ENCODE measurements around the gene P2RY2.

Gene P2RY2

DNA sequence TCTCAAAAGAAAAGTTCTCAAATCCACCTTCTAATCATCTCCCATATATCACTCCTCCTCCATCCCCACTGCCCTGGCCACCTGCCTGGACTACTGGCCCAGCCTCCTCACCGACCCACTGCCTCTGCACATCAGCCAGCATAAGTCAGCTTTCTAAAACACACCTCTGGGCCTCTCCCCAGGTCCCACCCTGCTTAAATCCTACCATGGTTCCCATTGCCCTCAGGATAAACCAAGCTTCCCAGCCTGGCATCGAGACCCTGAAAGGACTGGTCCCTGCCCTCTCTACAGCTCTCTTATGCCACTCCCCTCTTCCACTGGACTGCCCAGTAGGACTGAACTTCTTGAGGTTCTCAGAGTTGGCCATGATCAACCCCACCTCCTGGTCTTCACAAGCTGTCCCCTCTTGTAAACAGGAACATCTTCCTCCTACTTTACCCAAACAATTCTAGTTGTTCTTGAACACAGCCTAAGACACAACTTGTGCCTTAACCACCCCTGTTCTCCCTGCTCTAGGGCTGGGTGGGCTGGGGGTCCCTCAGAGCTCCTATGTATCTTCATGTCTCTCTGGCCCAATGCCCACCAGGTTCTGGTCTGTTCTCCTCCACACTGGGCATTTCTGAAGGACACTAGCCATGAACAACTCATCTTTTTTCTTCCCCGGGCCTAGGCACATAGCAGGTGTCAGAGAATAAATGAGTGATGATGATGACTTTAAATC, 41.5 kb downstream of the P2RY2 start:
- H3K4me3 ChIP-seq (ENCODE audit: low read depth, low read length), result no peak overlapping the region
- DNase-seq (ENCODE audit: low read depth), result no peak
- TF ChIP-seq, protein P1, sequence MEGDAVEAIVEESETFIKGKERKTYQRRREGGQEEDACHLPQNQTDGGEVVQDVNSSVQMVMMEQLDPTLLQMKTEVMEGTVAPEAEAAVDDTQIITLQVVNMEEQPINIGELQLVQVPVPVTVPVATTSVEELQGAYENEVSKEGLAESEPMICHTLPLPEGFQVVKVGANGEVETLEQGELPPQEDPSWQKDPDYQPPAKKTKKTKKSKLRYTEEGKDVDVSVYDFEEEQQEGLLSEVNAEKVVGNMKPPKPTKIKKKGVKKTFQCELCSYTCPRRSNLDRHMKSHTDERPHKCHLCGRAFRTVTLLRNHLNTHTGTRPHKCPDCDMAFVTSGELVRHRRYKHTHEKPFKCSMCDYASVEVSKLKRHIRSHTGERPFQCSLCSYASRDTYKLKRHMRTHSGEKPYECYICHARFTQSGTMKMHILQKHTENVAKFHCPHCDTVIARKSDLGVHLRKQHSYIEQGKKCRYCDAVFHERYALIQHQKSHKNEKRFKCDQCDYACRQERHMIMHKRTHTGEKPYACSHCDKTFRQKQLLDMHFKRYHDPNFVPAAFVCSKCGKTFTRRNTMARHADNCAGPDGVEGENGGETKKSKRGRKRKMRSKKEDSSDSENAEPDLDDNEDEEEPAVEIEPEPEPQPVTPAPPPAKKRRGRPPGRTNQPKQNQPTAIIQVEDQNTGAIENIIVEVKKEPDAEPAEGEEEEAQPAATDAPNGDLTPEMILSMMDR (IDR thresholded peaks at IDR 0.05; ENCODE audit: insufficient read depth, low read depth, low read length, missing control alignments), result no peak

DNA sequence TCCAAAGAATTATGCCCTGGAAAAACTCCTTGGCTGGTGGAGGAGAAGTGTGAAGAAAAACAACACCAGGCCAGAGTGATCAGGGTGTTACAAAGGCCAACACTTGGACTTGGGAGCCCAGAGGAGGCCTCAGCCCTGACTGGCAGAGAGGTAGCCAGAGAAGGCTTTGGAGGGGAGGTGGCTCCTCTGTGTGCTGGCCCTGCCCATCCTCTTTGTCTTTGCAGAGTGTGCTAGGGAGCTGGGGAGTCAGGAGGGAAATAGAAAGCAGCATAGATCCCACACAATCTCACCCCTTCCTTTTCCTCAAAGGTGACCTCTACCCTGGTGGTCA, 42.0 kb downstream of the P2RY2 start:
- DNase-seq (ENCODE audit: low read depth), result no peak
- no peak overlapping the region for H3K4me3 ChIP-seq (ENCODE audit: low read depth, low read length)
- TF ChIP-seq, protein P1 (IDR thresholded peaks at IDR 0.05; ENCODE audit: insufficient read depth, low read depth, low read length, missing control alignments), result no peak

DNA sequence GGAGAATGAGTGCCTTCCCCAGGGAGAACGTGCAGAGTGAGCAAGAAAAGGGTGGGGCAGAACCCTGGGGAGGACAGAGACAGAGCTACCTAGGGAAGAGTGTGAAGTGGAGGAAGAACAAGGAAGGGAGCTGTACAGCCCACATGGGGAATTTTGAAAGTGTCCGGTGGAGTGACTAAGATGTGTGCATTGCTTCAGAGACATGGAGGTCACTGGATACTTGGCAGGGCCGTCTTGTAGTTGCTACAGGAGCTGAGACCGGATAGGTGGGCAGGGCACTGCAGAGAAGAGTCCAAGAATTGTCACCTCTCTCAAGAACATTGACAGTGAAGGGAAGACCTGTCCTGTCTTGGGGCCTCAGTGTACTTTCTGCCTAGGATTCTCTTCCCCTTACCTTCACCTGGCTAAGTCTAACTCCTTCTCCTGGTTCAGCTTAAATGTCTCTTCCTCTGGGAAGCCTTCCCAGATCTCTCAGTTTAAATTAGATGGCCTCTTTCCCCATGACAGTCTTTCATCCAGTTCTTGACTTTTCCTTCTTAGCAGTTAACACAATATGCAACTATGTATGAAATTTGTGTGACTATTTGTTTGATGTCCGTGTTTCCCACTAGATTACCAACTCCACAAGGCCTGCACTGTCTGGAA, 44.9 kb downstream of the P2RY2 start:
- DNase-seq (ENCODE audit: low read depth), result no peak
- no peak overlapping the region for H3K4me3 ChIP-seq (ENCODE audit: low read depth, low read length)
- TF ChIP-seq, protein P1 (IDR thresholded peaks at IDR 0.05; ENCODE audit: insufficient read depth, low read depth, low read length, missing control alignments), result no peak

DNA sequence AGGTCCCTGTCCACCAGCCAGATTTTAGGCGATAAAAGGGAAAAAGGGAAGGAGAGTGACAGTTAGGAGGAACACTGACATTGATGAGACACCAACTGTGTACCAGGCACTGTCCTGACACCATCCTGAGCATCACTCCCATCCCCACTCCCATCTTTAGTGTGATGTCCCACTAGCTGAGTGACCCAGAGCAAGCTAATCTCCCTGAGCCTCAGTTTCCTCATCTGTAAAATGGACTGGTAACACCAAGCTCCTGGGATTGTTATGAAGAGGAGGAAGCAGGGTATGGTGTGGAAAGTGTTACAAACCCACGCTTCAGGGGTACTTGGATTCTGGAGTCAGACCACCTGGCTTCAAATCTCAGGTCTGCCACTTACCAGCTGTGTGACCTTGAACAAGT, 45.6 kb downstream of the P2RY2 start:
- no peak for DNase-seq (ENCODE audit: low read depth)
- H3K4me3 ChIP-seq (ENCODE audit: low read depth, low read length), result no peak overlapping the region
- TF ChIP-seq, protein P1 (IDR thresholded peaks at IDR 0.05; ENCODE audit: insufficient read depth, low read depth, low read length, missing control alignments), result no peak

DNA sequence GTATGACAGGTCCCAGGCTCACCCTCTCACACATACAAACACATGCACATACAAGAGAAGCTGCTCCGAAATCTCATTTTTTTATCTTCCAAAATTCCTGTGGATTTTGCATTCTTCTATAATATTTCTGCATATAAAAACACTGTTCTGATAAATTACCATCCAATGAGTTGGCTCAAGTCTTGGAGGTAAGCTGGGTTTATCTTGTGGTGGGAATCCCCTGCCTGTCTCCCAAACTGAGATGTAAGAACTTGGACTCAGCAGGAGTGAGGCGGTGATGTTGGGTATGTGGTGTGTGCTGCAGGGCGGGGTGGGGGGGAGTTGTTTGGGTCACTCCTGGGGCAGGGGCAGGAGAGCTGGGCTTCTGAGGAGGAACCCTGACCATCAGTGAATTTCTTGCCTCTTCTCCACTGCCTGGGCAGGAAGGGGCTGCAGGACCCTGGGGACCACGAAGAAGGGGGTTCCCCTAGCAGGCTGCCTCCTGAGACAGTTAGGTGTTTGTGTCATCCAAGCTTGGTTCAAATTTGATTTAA, 47.3 kb downstream of the P2RY2 start:
- no peak for DNase-seq (ENCODE audit: low read depth)
- TF ChIP-seq, protein P1 (IDR thresholded peaks at IDR 0.05; ENCODE audit: insufficient read depth, low read depth, low read length, missing control alignments), result no peak

DNA sequence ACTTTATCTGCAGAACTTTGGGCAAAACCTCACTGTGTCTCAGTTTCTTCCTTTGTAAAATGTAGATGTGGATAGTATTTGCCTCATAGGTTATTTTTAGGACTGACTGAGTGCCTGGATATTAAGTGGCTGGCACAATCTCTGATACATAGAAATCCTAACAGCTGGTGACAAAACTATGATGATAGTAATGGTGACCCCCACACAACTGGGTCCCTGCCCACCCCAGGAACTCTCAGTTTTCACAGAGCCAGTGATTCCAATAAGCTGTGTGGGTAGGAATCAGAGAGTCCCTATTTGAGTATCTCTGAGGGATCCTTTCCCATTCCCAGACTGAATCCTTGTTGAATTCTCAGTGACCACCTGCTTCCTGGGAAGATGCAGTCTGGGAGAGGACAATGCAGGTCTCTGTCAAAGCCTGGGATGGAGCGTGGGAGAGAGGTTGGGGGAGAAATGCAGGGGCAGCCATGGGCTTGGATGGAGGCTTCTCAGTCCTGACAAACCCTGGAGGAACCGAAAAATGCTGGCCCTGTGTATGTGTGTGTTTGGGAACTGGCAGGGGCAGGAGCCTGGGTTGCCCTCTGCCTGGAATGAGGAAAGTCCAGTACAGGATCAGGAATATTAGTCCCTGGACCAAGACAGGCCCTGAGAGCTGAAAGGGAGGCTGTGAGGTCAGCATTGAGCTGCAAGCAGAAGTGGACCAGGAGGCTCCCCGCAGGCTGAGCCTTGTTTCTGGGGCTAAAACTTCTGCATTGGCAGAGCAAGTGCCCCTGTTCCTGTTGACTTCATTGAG, 48.0 kb downstream of the P2RY2 start:
- DNase-seq (ENCODE audit: low read depth), result no peak
- TF ChIP-seq, protein P1 (IDR thresholded peaks at IDR 0.05; ENCODE audit: insufficient read depth, low read depth, low read length, missing control alignments), result no peak
- H3K4me3 ChIP-seq (ENCODE audit: low read depth, low read length), result no peak overlapping the region

More for the DNA sequence above, 47.3 kb downstream of the P2RY2 start:
- no peak overlapping the region for H3K4me3 ChIP-seq (ENCODE audit: low read depth, low read length)

All from GM12865 (cell line).